ENCODE results near the gene SUGCT. TPM values are rescaled to one million over a fixed set of nuclear protein-coding genes. Genes with fewer than 3 reads are reported as not detected.

SUGCT gene
- total RNA-seq, 2 experiments from 2014 or later, result 2.3 to 2.9 TPM

GRCh38 chr7:40698214-40698920 lies 563.6 kb downstream of the SUGCT start:
- Mint-ChIP-seq H3K9me3 (no peaks in the 10 kb centered on the region), H3K4me3 (no peak overlapping the region)

GRCh38 chr7:40698921-40699260 lies 564.1 kb downstream of the SUGCT start:
- no peaks in the 10 kb centered on the region for H3K9me3 Mint-ChIP-seq
- no peak overlapping the region for H3K4me3 Mint-ChIP-seq
- no peak overlapping the region for H3K27ac Mint-ChIP-seq

More at GRCh38 chr7:40698214-40698920, 563.6 kb downstream of the SUGCT start:
- Mint-ChIP-seq H3K36me3 (no peaks in the 10 kb centered on the region), H3K4me1 (peaks cover 32% of the 10 kb centered on the region), H3K27ac (no peak overlapping the region), H3K27me3 (no peaks in the 10 kb centered on the region)
- no peak for DNase-seq

GRCh38 chr7:40700653-40701421 lies 566.0 kb downstream of the SUGCT start:
- no peaks in the 10 kb centered on the region for H3K27me3 Mint-ChIP-seq
- peak overlapping the region; percentile 51 for H3K4me3 Mint-ChIP-seq
- H3K4me1 Mint-ChIP-seq, result peaks cover 32% of the 10 kb centered on the region
- peak overlapping the region; percentile 88 for H3K27ac Mint-ChIP-seq
- peak; percentile 33 for DNase-seq
- no peaks in the 10 kb centered on the region for H3K36me3 Mint-ChIP-seq
- no peaks in the 10 kb centered on the region for H3K9me3 Mint-ChIP-seq

More at GRCh38 chr7:40698921-40699260, 564.1 kb downstream of the SUGCT start:
- H3K27me3 Mint-ChIP-seq, result no peaks in the 10 kb centered on the region
- DNase-seq, result no peak
- peaks cover 32% of the 10 kb centered on the region for H3K4me1 Mint-ChIP-seq
- H3K36me3 Mint-ChIP-seq, result no peaks in the 10 kb centered on the region

- no peaks in the 10 kb centered on the region for H3K27me3 Mint-ChIP-seq
- DNase-seq, result no peak
Observed at GRCh38 chr7:40701836-40702551, 567.2 kb downstream of the SUGCT start.

GRCh38 chr7:40704172-40704571 lies 569.4 kb downstream of the SUGCT start:
- H3K27ac Mint-ChIP-seq, result no peak overlapping the region
- no peaks in the 10 kb centered on the region for H3K36me3 Mint-ChIP-seq
- H3K4me3 Mint-ChIP-seq, result no peak overlapping the region
- H3K27me3 Mint-ChIP-seq, result no peaks in the 10 kb centered on the region
- H3K4me1 Mint-ChIP-seq, result peaks cover 30% of the 10 kb centered on the region
- H3K9me3 Mint-ChIP-seq, result no peaks in the 10 kb centered on the region
- DNase-seq, result no peak

More at GRCh38 chr7:40701836-40702551, 567.2 kb downstream of the SUGCT start:
- Mint-ChIP-seq H3K27ac (peak overlapping the region; percentile 17), H3K9me3 (no peaks in the 10 kb centered on the region), H3K4me3 (no peak overlapping the region), H3K4me1 (peaks cover 32% of the 10 kb centered on the region), H3K36me3 (no peaks in the 10 kb centered on the region)

- Mint-ChIP-seq H3K27ac (no peak overlapping the region), H3K4me3 (no peak overlapping the region), H3K4me1 (peaks cover 10% of the 10 kb centered on the region), H3K36me3 (no peaks in the 10 kb centered on the region), H3K27me3 (no peaks in the 10 kb centered on the region), H3K9me3 (no peaks in the 10 kb centered on the region)
- DNase-seq, result no peak
Observed at GRCh38 chr7:40706829-40707228, 572.0 kb downstream of the SUGCT start.

- Mint-ChIP-seq H3K27me3 (no peaks in the 10 kb centered on the region), H3K4me3 (no peak overlapping the region), H3K9me3 (no peaks in the 10 kb centered on the region), H3K4me1 (peaks cover 2% of the 10 kb centered on the region), H3K36me3 (no peaks in the 10 kb centered on the region), H3K27ac (no peak overlapping the region)
- DNase-seq, result no peak
Observed at GRCh38 chr7:40709062-40709964, 574.5 kb downstream of the SUGCT start.

GRCh38 chr7:40711706-40712105 lies 576.9 kb downstream of the SUGCT start:
- Mint-ChIP-seq H3K27me3 (no peaks in the 10 kb centered on the region), H3K4me1 (peaks cover 2% of the 10 kb centered on the region), H3K9me3 (no peaks in the 10 kb centered on the region), H3K36me3 (no peaks in the 10 kb centered on the region), H3K4me3 (no peak overlapping the region), H3K27ac (no peak overlapping the region)
- DNase-seq, result no peak

GRCh38 chr7:40714363-40715052 lies 579.7 kb downstream of the SUGCT start:
- DNase-seq, result no peak
- Mint-ChIP-seq H3K4me3 (no peak overlapping the region), H3K9me3 (no peaks in the 10 kb centered on the region), H3K27me3 (no peaks in the 10 kb centered on the region), H3K4me1 (peaks cover 2% of the 10 kb centered on the region), H3K36me3 (no peaks in the 10 kb centered on the region), H3K27ac (no peak overlapping the region)

GRCh38 chr7:40715053-40715430 lies 580.2 kb downstream of the SUGCT start:
- no peaks in the 10 kb centered on the region for H3K9me3 Mint-ChIP-seq
- H3K27ac Mint-ChIP-seq, result no peak overlapping the region
- H3K36me3 Mint-ChIP-seq, result no peaks in the 10 kb centered on the region
- no peaks in the 10 kb centered on the region for H3K4me1 Mint-ChIP-seq
- H3K4me3 Mint-ChIP-seq, result no peak overlapping the region
- no peak for DNase-seq
- no peaks in the 10 kb centered on the region for H3K27me3 Mint-ChIP-seq

- Mint-ChIP-seq H3K9me3 (no peaks in the 10 kb centered on the region), H3K4me1 (no peaks in the 10 kb centered on the region), H3K4me3 (no peak overlapping the region), H3K36me3 (no peaks in the 10 kb centered on the region), H3K27ac (no peak overlapping the region), H3K27me3 (no peaks in the 10 kb centered on the region)
- no peak for DNase-seq
Observed at GRCh38 chr7:40716052-40716451, 581.2 kb downstream of the SUGCT start.

- Mint-ChIP-seq H3K9me3 (no peaks in the 10 kb centered on the region), H3K27ac (no peak overlapping the region), H3K36me3 (no peaks in the 10 kb centered on the region), H3K4me1 (no peaks in the 10 kb centered on the region), H3K27me3 (no peaks in the 10 kb centered on the region), H3K4me3 (no peak overlapping the region)
- DNase-seq, result peak; percentile 39
Observed at GRCh38 chr7:40717242-40717641, 582.4 kb downstream of the SUGCT start.

GRCh38 chr7:40720416-40720815 lies 585.6 kb downstream of the SUGCT start:
- Mint-ChIP-seq H3K27me3 (no peaks in the 10 kb centered on the region), H3K27ac (no peak overlapping the region), H3K36me3 (no peaks in the 10 kb centered on the region), H3K4me1 (no peaks in the 10 kb centered on the region), H3K9me3 (no peaks in the 10 kb centered on the region), H3K4me3 (no peak overlapping the region)
- no peak for DNase-seq

- no peaks in the 10 kb centered on the region for H3K4me1 Mint-ChIP-seq
- no peak for DNase-seq
- H3K4me3 Mint-ChIP-seq, result no peak overlapping the region
- no peak overlapping the region for H3K27ac Mint-ChIP-seq
- H3K27me3 Mint-ChIP-seq, result no peaks in the 10 kb centered on the region
- H3K36me3 Mint-ChIP-seq, result no peaks in the 10 kb centered on the region
- no peaks in the 10 kb centered on the region for H3K9me3 Mint-ChIP-seq
Observed at GRCh38 chr7:40721342-40721949, 586.6 kb downstream of the SUGCT start.
